NB4 (cell line): ENCODE measurements around the gene CHD3.

Source experiments
- POLR2A ChIP-seq: IDR thresholded peaks from 2 replicates; pipeline ENCODE4 v1.6.1; 2011; ENCODE audit warnings: mild to moderate bottlenecking; ENCODE audit not compliant: insufficient read length; ENCODE audit errors: extremely low read depth
- TF ChIP-seq, protein P1 (sequence below): IDR thresholded peaks from one replicate; pipeline ENCODE4 v1.5.1; 2012; ENCODE audit warnings: low read depth, low read length
- TF ChIP-seq, protein P2 (sequence below): IDR thresholded peaks from 2 replicates; pipeline ENCODE4 v1.6.1; 2011; ENCODE audit warnings: low read depth, low read length

GRCh38 chr17:7841915-7842379 is 46.6 kb upstream of the CHD3 start:
- TF ChIP-seq, protein P1, sequence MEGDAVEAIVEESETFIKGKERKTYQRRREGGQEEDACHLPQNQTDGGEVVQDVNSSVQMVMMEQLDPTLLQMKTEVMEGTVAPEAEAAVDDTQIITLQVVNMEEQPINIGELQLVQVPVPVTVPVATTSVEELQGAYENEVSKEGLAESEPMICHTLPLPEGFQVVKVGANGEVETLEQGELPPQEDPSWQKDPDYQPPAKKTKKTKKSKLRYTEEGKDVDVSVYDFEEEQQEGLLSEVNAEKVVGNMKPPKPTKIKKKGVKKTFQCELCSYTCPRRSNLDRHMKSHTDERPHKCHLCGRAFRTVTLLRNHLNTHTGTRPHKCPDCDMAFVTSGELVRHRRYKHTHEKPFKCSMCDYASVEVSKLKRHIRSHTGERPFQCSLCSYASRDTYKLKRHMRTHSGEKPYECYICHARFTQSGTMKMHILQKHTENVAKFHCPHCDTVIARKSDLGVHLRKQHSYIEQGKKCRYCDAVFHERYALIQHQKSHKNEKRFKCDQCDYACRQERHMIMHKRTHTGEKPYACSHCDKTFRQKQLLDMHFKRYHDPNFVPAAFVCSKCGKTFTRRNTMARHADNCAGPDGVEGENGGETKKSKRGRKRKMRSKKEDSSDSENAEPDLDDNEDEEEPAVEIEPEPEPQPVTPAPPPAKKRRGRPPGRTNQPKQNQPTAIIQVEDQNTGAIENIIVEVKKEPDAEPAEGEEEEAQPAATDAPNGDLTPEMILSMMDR, result no peak
- TF ChIP-seq, protein P2, sequence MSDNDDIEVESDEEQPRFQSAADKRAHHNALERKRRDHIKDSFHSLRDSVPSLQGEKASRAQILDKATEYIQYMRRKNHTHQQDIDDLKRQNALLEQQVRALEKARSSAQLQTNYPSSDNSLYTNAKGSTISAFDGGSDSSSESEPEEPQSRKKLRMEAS, result peak; percentile 25
- TF ChIP-seq POLR2A, result no peak
